ENCODE measurements around the gene SH2D2A.

Gene SH2D2A

GRCh38 chr1:156842618-156843300 is 26.1 kb upstream of the SH2D2A start:
- Histone ChIP-seq H3K4me1 (ENCODE audit: insufficient read depth, insufficient read length) (peaks cover 24% of the 10 kb centered on the region), H3K4me3 (ENCODE audit: insufficient read length, low read depth) (no peak overlapping the region), H3K36me3 (ENCODE audit: insufficient read depth, insufficient read length, low read length) (no peaks in the 10 kb centered on the region), H3K9me3 (ENCODE audit: insufficient read depth, low read length) (no peaks in the 10 kb centered on the region), H3K9ac (ENCODE audit: insufficient read length, low read depth) (no peak overlapping the region), H3K27me3 (ENCODE audit: insufficient read depth, insufficient read length) (peaks cover 7% of the 10 kb centered on the region)
- no peak for DNase-seq (ENCODE audit: low read depth, low spot score)
- TF ChIP-seq SUZ12 (IDR thresholded peaks at IDR 0.05; ENCODE audit: extremely low read depth, insufficient read depth, insufficient read length) (no peak), ZNF274 (IDR thresholded peaks at IDR 0.05; ENCODE audit: low read depth, low read length) (no peak), YY1 (IDR thresholded peaks at IDR 0.05; ENCODE audit: insufficient read depth, insufficient read length) (no peak)

GRCh38 chr1:156841295-156841855 is 24.7 kb upstream of the SH2D2A start:
- Histone ChIP-seq H3K4me1 (ENCODE audit: insufficient read depth, insufficient read length) (peaks cover 24% of the 10 kb centered on the region), H3K9me3 (ENCODE audit: insufficient read depth, low read length) (no peaks in the 10 kb centered on the region), H3K36me3 (ENCODE audit: insufficient read depth, insufficient read length, low read length) (no peaks in the 10 kb centered on the region), H3K27me3 (ENCODE audit: insufficient read depth, insufficient read length) (peaks cover 4% of the 10 kb centered on the region), H3K4me3 (ENCODE audit: insufficient read length, low read depth) (no peak overlapping the region), H3K9ac (ENCODE audit: insufficient read length, low read depth) (no peak overlapping the region)
- TF ChIP-seq ZNF274 (IDR thresholded peaks at IDR 0.05; ENCODE audit: low read depth, low read length) (no peak), SUZ12 (IDR thresholded peaks at IDR 0.05; ENCODE audit: extremely low read depth, insufficient read depth, insufficient read length) (no peak), YY1 (IDR thresholded peaks at IDR 0.05; ENCODE audit: insufficient read depth, insufficient read length) (no peak)
- no peak for DNase-seq (ENCODE audit: low read depth, low spot score)

DNA sequence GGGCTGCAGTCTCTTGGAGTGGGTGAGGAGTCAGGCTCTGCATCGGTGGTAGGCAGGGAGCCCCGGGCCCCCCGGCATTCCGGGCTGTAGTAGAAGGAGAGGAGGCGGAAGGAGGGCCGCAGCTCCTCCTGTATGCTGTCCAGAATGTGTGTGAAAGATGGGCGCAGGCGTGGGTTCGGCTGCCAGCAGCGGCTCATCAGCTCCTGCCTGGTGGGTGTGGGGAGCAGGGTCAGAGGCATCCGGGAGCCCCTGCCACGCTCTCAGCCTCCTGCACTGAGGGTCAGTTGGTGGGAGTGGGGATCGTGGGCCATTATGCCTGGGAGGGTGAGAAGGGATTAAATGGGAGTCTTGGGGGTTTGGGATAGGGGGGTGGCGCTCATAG is 24.2 kb upstream of the SH2D2A start:
- H3K4me3 ChIP-seq (ENCODE audit: insufficient read length, low read depth): no peak overlapping the region
- no peak overlapping the region for H3K9ac ChIP-seq (ENCODE audit: insufficient read length, low read depth)
- no peak for TF ChIP-seq YY1 (IDR thresholded peaks at IDR 0.05; ENCODE audit: insufficient read depth, insufficient read length)
- no peak for TF ChIP-seq ZNF274 (IDR thresholded peaks at IDR 0.05; ENCODE audit: low read depth, low read length)
- no peak for TF ChIP-seq SUZ12 (IDR thresholded peaks at IDR 0.05; ENCODE audit: extremely low read depth, insufficient read depth, insufficient read length)
- H3K27me3 ChIP-seq (ENCODE audit: insufficient read depth, insufficient read length): peaks cover 4% of the 10 kb centered on the region
- H3K36me3 ChIP-seq (ENCODE audit: insufficient read depth, insufficient read length, low read length): no peaks in the 10 kb centered on the region
- H3K4me1 ChIP-seq (ENCODE audit: insufficient read depth, insufficient read length): peaks cover 24% of the 10 kb centered on the region
- DNase-seq (ENCODE audit: low read depth, low spot score): no peak
- H3K9me3 ChIP-seq (ENCODE audit: insufficient read depth, low read length): no peaks in the 10 kb centered on the region

GRCh38 chr1:156840186-156840897 is 23.7 kb upstream of the SH2D2A start:
- peaks cover 4% of the 10 kb centered on the region for H3K27me3 ChIP-seq (ENCODE audit: insufficient read depth, insufficient read length)
- H3K9me3 ChIP-seq (ENCODE audit: insufficient read depth, low read length): no peaks in the 10 kb centered on the region
- H3K4me1 ChIP-seq (ENCODE audit: insufficient read depth, insufficient read length): peaks cover 24% of the 10 kb centered on the region
- TF ChIP-seq SUZ12 (IDR thresholded peaks at IDR 0.05; ENCODE audit: extremely low read depth, insufficient read depth, insufficient read length) (no peak), ZNF274 (IDR thresholded peaks at IDR 0.05; ENCODE audit: low read depth, low read length) (no peak), YY1 (IDR thresholded peaks at IDR 0.05; ENCODE audit: insufficient read depth, insufficient read length) (no peak)
- no peaks in the 10 kb centered on the region for H3K36me3 ChIP-seq (ENCODE audit: insufficient read depth, insufficient read length, low read length)
- H3K9ac ChIP-seq (ENCODE audit: insufficient read length, low read depth): no peak overlapping the region
- no peak for DNase-seq (ENCODE audit: low read depth, low spot score)
- no peak overlapping the region for H3K4me3 ChIP-seq (ENCODE audit: insufficient read length, low read depth)

DNA sequence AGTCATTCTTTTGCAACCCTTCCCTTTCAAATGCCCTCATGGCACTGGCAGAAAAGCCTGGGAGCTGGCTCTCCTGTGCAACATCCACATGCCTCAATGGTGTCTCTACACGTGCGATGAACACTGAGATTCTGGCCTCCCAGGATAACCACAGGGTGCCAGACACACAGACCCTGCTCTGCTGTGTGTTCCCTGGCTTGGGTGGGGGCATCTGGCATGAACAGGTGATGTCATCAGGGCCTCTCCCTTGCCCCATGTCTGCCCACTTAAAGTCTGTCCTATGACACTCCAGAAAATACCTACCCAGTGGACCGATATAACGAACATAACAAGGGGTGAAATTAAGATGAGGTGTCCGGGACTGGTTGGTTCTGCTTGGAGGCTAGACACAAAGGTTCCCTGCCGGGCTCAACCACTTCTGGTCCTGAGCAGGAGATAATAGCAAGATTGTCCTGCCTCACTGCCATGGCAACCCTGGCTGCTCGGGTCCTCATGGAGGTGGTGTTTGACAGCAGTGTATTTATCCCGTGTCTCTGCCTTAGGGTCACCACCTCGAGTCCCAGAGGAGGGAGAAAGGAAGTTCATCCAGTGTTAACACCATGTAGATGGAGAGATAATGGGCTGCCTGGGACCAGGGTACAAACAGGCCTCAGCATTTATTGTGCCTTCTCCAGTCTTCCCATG is 22.9 kb upstream of the SH2D2A start:
- peaks cover 4% of the 10 kb centered on the region for H3K27me3 ChIP-seq (ENCODE audit: insufficient read depth, insufficient read length)
- H3K36me3 ChIP-seq (ENCODE audit: insufficient read depth, insufficient read length, low read length): no peaks in the 10 kb centered on the region
- H3K4me1 ChIP-seq (ENCODE audit: insufficient read depth, insufficient read length): peaks cover 20% of the 10 kb centered on the region
- H3K9ac ChIP-seq (ENCODE audit: insufficient read length, low read depth): no peak overlapping the region
- TF ChIP-seq ZNF274 (IDR thresholded peaks at IDR 0.05; ENCODE audit: low read depth, low read length): no peak
- TF ChIP-seq SUZ12 (IDR thresholded peaks at IDR 0.05; ENCODE audit: extremely low read depth, insufficient read depth, insufficient read length): no peak
- no peak for TF ChIP-seq YY1 (IDR thresholded peaks at IDR 0.05; ENCODE audit: insufficient read depth, insufficient read length)
- no peak overlapping the region for H3K4me3 ChIP-seq (ENCODE audit: insufficient read length, low read depth)
- no peak for DNase-seq (ENCODE audit: low read depth, low spot score)
- no peaks in the 10 kb centered on the region for H3K9me3 ChIP-seq (ENCODE audit: insufficient read depth, low read length)

DNA sequence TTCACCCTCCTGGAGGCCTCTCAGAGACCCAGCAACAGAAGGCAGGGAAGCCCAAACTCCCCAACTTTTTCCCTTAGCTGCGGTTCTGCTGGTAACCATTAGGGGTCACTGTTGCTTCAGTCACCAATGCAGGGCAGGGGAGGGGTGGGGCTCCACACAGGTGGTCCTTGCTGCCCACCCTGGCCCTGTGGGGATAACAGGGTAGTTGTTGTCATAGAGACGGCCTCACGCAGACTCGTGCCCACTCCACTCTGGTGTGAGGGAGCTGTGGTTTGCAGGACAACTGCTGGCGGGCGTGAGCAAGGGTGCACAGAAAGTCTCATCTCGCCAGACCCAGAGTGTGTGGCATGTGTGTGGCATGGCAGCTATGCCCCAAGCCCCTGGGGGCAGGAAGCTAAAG is 22.3 kb upstream of the SH2D2A start:
- peaks cover 16% of the 10 kb centered on the region for H3K4me1 ChIP-seq (ENCODE audit: insufficient read depth, insufficient read length)
- H3K9me3 ChIP-seq (ENCODE audit: insufficient read depth, low read length): no peaks in the 10 kb centered on the region
- H3K4me3 ChIP-seq (ENCODE audit: insufficient read length, low read depth): no peak overlapping the region
- peak overlapping the region; percentile 27 for H3K9ac ChIP-seq (ENCODE audit: insufficient read length, low read depth)
- DNase-seq (ENCODE audit: low read depth, low spot score): no peak
- peaks cover 4% of the 10 kb centered on the region for H3K27me3 ChIP-seq (ENCODE audit: insufficient read depth, insufficient read length)
- TF ChIP-seq SUZ12 (IDR thresholded peaks at IDR 0.05; ENCODE audit: extremely low read depth, insufficient read depth, insufficient read length): no peak
- no peak for TF ChIP-seq YY1 (IDR thresholded peaks at IDR 0.05; ENCODE audit: insufficient read depth, insufficient read length)
- TF ChIP-seq ZNF274 (IDR thresholded peaks at IDR 0.05; ENCODE audit: low read depth, low read length): no peak
- no peaks in the 10 kb centered on the region for H3K36me3 ChIP-seq (ENCODE audit: insufficient read depth, insufficient read length, low read length)

DNA sequence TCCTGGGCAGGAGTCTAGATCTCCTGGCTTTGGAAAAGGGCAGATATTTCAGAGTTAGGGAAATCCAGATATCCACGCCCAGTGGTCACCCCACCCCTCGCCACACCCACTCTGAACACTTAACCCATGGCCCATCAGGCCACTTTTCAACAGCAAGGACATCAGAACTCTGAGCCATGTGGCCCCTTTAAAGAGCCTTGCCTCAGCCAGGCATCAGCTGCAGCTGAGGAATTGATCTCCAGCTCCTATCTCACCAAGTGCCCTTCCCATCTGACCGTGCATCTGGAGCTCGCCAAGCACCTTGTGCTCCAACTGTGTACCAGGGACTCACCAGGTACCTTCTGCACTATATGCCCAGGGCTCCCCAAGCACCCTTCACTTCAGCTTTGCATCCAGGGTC is 20.2 kb upstream of the SH2D2A start:
- no peak for DNase-seq (ENCODE audit: low read depth, low spot score)
- H3K27me3 ChIP-seq (ENCODE audit: insufficient read depth, insufficient read length): no peaks in the 10 kb centered on the region

More for the DNA sequence above, 20.2 kb upstream of the SH2D2A start:
- TF ChIP-seq ZNF274 (IDR thresholded peaks at IDR 0.05; ENCODE audit: low read depth, low read length) (no peak), YY1 (IDR thresholded peaks at IDR 0.05; ENCODE audit: insufficient read depth, insufficient read length) (no peak), SUZ12 (IDR thresholded peaks at IDR 0.05; ENCODE audit: extremely low read depth, insufficient read depth, insufficient read length) (no peak)
- no peaks in the 10 kb centered on the region for H3K9me3 ChIP-seq (ENCODE audit: insufficient read depth, low read length)
- H3K4me1 ChIP-seq (ENCODE audit: insufficient read depth, insufficient read length): peaks cover 14% of the 10 kb centered on the region
- H3K9ac ChIP-seq (ENCODE audit: insufficient read length, low read depth): no peak overlapping the region
- H3K36me3 ChIP-seq (ENCODE audit: insufficient read depth, insufficient read length, low read length): no peaks in the 10 kb centered on the region
- H3K4me3 ChIP-seq (ENCODE audit: insufficient read length, low read depth): no peak overlapping the region

All from NT2/D1 (cell line).